ENCODE results near the gene CRTAC1. TPM values are rescaled to one million over a fixed set of nuclear protein-coding genes. Genes with fewer than 3 reads are reported as not detected.
A peak's percentile ranks its signal among the peaks of the same experiment; 100 is the strongest.

CRTAC1 gene
- total and polyA plus RNA-seq, 8 donors: 2.5 to 44.0 (median 4.4) TPM

DNA sequence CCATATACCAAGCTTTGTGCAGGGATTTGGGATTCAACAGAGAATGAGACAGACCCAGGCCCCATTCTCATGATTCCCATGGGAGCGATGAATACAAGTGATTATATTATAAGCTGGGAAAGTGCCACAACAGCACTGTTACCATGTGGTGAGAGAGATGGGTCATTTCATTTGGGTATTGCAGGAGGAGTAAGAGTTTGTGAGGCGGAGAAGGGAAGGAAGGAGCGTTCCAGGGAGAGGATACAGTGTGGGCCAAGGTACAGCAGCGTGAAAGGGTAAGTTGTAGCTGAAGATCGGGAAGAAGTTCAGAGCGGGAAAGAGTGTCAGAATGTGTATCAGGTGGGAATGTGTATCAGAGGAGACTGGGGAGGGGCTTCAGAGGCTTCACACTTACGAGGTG is 142.3 kb downstream of the CRTAC1 start:
- DNase-seq: no peak
- Histone ChIP-seq H3K9me3 (no peaks in the 10 kb centered on the region), H3K36me3 (no peaks in the 10 kb centered on the region), H3K4me1 (no peaks in the 10 kb centered on the region), H3K27ac (peak overlapping the region; percentile 27 to 50), H3K4me3 (no peak overlapping the region), H3K27me3 (peaks cover 0 to 13% of the 10 kb centered on the region in 2 donors)
- TF ChIP-seq, protein P1, sequence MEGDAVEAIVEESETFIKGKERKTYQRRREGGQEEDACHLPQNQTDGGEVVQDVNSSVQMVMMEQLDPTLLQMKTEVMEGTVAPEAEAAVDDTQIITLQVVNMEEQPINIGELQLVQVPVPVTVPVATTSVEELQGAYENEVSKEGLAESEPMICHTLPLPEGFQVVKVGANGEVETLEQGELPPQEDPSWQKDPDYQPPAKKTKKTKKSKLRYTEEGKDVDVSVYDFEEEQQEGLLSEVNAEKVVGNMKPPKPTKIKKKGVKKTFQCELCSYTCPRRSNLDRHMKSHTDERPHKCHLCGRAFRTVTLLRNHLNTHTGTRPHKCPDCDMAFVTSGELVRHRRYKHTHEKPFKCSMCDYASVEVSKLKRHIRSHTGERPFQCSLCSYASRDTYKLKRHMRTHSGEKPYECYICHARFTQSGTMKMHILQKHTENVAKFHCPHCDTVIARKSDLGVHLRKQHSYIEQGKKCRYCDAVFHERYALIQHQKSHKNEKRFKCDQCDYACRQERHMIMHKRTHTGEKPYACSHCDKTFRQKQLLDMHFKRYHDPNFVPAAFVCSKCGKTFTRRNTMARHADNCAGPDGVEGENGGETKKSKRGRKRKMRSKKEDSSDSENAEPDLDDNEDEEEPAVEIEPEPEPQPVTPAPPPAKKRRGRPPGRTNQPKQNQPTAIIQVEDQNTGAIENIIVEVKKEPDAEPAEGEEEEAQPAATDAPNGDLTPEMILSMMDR (IDR thresholded peaks at IDR 0.05): no peak
- intact Hi-C loops (cut with DNase I): no loop called here
- no peak for ATAC-seq

DNA sequence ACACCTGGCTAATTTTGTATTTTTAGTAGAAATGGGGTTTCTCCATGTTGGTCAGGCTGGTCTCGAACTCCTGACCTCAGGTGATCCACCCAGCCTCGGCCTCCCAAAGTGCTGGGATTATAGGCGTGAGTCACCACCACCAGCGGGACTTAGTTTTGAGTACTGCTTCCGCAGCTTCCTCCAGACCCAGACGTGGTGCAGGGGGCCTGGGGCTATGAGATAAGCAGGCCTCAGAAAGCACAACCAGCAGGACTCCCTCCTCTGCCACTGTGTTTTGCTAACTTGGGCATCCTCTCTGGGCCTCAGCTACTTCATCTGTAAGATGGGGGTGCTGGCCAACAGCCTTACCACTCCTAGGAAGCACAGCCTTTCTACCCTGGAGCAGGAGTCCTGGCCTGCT is 143.0 kb downstream of the CRTAC1 start:
- intact Hi-C loops (cut with DNase I): no loop called here
- no peak for DNase-seq
- TF ChIP-seq, protein P1 (IDR thresholded peaks at IDR 0.05): no peak
- no peak overlapping the region for H3K4me3 ChIP-seq
- H3K27ac ChIP-seq: peak overlapping the region in 1 of 2 donors; percentile 39
- H3K27me3 ChIP-seq: peaks cover 0 to 13% of the 10 kb centered on the region in 2 donors
- no peaks in the 10 kb centered on the region for H3K36me3 ChIP-seq
- no peak for ATAC-seq
- H3K9me3 ChIP-seq: no peaks in the 10 kb centered on the region
- no peaks in the 10 kb centered on the region for H3K4me1 ChIP-seq

DNA sequence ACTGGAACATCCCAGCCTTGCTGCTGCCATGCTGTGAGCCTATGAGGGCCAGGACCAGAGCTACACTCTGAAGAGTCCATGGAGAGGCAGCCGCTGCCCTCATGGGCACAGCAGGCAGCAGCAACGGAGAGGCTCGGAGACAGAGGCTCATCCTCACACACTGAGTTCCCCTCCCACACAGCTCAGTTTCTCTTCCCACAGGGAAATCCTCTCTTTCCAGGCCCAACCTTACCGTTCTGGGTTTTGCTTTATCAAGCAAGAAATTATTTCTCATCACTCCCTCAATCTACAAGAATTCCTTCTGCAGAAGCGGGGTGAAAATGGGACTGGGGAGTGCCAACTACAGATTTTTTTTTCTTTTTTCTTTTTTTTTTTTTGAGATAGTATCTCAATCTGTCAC is 144.1 kb downstream of the CRTAC1 start:
- no peaks in the 10 kb centered on the region for H3K4me1 ChIP-seq
- peak overlapping the region in 1 of 2 donors; percentile 1 for H3K27ac ChIP-seq
- DNase-seq: no peak
- no peaks in the 10 kb centered on the region for H3K36me3 ChIP-seq
- intact Hi-C loops (cut with DNase I): no loop called here
- H3K9me3 ChIP-seq: no peaks in the 10 kb centered on the region
- no peak overlapping the region for H3K4me3 ChIP-seq
- TF ChIP-seq, protein P1 (IDR thresholded peaks at IDR 0.05): no peak
- H3K27me3 ChIP-seq: peaks cover 0 to 14% of the 10 kb centered on the region in 2 donors
- ATAC-seq: no peak

DNA sequence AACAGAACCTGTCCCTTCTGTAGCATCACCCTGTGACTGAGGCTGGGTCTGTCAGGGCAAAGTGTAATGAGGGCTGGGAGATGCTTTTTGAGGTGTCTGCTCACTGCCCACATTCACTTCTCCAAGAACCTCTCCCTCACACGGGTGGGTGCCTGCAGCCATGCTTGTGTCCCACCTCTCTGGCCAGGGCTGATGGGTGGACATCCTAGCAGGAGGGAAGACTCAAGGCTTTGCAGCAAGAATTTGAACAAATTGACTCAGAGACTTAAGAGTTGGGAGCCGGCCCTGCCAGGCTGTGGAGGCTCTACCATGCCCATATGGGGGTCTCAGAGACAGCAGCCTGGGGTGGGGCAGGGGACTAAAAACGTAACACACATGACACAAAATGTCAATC is 147.3 kb downstream of the CRTAC1 start:
- Histone ChIP-seq H3K4me1 (no peaks in the 10 kb centered on the region), H3K36me3 (no peaks in the 10 kb centered on the region), H3K4me3 (no peak overlapping the region), H3K27ac (no peak overlapping the region), H3K27me3 (peaks cover 0 to 6% of the 10 kb centered on the region in 2 donors), H3K9me3 (no peaks in the 10 kb centered on the region)
- ATAC-seq (no peak), DNase-seq (no peak)
- TF ChIP-seq, protein P1 (IDR thresholded peaks at IDR 0.05): no peak
- intact Hi-C loops (cut with DNase I): no loop called here

DNA sequence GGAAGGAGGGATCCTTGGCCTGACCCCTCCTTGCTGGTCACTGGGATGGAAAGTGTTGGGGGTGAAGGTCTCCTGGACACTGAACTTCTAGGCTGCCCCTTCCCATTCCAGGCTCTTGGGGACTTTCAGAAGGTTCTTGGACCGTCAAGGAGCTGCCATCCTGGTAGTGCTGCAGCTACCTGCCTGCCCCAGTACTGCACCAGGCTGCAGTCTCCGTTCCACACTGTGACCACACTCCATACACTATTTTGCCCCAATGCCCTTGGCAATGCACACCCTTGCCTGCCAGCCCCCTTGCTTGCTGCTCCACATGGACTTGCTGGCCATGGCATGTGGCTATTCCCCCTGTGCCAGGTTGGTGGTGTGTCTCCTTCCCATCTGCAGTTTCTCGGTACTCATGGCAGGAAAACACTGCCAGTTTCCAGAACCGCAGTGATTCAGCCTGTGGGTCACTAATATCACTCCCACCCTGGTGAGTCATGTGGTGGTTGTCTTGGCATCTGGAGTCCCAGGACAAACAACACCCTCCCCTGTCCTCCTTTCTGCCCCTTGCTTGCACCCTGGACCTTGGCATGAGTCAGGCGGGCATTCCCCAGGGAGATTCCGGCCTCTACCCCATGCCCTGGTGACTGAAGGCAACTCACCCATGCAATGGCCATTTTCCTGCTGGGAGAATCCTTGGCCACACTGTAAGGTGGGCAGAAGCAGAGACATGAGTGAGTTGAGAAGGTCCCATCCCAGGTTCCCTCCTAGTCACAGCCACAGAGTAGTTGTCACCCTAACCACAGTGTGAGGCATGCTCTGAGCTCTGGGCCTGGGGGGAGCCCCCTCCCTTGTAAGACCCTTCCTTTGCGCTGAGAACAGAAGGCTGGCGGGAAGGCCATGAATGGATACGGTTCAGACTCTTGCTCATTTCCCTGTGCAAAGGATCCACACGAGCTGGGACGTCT is 148.0 kb downstream of the CRTAC1 start:
- intact Hi-C loops (cut with DNase I): no loop called here
- H3K4me3 ChIP-seq: no peak overlapping the region
- ATAC-seq (peak; percentile 63), DNase-seq (peak in 1 of 4 donors; percentile 51)
- TF ChIP-seq, protein P1 (IDR thresholded peaks at IDR 0.05): no peak
- H3K9me3 ChIP-seq: no peaks in the 10 kb centered on the region
- H3K27me3 ChIP-seq: peaks cover 0 to 6% of the 10 kb centered on the region in 2 donors
- no peak overlapping the region for H3K27ac ChIP-seq
- H3K4me1 ChIP-seq: no peaks in the 10 kb centered on the region
- H3K36me3 ChIP-seq: no peaks in the 10 kb centered on the region

Measured in left lung (tissue), 10 donors.